NCI-H2029 (cell line): ENCODE measurements around the gene DDX39B.
"Not testable (repeated sequence)": the region's sequence is repeated elsewhere in the genome, so short reads cannot be mapped to it uniquely, and the experiment has no call there.

ENCODE experiments used
- DNase-seq: peaks from one replicate; lab custom pipeline; 2025; lab: John Stamatoyannopoulos, UW

DDX39B gene

DNA sequence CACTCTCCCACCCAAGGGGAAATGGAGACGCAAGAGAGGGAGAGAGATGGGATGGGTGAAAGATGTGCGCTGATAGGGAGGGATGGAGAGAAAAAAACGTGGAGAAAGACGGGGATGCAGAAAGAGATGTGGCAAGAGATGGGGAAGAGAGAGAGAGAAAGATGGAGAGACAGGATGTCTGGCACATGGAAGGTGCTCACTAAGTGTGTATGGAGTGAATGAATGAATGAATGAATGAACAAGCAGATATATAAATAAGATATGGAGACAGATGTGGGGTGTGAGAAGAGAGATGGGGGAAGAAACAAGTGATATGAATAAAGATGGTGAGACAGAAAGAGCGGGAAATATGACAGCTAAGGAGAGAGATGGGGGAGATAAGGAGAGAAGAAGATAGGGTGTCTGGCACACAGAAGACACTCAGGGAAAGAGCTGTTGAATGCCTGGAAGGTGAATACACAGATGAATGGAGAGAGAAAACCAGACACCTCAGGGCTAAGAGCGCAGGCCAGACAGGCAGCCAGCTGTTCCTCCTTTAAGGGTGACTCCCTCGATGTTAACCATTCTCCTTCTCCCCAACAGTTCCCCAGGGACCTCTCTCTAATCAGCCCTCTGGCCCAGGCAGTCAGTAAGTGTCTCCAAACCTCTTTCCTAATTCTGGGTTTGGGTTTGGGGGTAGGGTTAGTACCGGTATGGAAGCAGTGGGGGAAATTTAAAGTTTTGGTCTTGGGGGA is 34.3 kb upstream of the DDX39B start:
- DNase-seq: no peak

- no peak for DNase-seq
These were observed 33.6 kb upstream of the DDX39B start, which contains the start of gene TNF for GRCh38 chr6:31575335-31575901. Gene TNF, plus strand, starts transcription at chr6:31575565. Its CDS starts 177 bp downstream, at chr6:31575742.

DNA sequence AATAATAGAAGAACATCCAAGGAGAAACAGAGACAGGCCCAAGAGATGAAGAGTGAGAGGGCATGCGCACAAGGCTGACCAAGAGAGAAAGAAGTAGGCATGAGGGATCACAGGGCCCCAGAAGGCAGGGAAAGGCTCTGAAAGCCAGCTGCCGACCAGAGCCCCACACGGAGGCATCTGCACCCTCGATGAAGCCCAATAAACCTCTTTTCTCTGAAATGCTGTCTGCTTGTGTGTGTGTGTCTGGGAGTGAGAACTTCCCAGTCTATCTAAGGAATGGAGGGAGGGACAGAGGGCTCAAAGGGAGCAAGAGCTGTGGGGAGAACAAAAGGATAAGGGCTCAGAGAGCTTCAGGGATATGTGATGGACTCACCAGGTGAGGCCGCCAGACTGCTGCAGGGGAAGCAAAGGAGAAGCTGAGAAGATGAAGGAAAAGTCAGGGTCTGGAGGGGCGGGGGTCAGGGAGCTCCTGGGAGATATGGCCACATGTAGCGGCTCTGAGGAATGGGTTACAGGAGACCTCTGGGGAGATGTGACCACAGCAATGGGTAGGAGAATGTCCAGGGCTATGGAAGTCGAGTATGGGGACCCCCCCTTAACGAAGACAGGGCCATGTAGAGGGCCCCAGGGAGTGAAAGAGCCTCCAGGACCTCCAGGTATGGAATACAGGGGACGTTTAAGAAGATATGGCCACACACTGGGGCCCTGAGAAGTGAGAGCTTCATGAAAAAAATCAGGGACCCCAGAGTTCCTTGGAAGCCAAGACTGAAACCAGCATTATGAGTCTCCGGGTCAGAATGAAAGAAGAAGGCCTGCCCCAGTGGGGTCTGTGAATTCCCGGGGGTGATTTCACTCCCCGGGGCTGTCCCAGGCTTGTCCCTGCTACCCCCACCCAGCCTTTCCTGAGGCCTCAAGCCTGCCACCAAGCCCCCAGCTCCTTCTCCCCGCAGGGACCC is 32.6 kb upstream of the DDX39B start:
- no peak for DNase-seq

- DNase-seq: no peak
These were observed 31.7 kb upstream of the DDX39B start for GRCh38 chr6:31573239-31574105.

DNA sequence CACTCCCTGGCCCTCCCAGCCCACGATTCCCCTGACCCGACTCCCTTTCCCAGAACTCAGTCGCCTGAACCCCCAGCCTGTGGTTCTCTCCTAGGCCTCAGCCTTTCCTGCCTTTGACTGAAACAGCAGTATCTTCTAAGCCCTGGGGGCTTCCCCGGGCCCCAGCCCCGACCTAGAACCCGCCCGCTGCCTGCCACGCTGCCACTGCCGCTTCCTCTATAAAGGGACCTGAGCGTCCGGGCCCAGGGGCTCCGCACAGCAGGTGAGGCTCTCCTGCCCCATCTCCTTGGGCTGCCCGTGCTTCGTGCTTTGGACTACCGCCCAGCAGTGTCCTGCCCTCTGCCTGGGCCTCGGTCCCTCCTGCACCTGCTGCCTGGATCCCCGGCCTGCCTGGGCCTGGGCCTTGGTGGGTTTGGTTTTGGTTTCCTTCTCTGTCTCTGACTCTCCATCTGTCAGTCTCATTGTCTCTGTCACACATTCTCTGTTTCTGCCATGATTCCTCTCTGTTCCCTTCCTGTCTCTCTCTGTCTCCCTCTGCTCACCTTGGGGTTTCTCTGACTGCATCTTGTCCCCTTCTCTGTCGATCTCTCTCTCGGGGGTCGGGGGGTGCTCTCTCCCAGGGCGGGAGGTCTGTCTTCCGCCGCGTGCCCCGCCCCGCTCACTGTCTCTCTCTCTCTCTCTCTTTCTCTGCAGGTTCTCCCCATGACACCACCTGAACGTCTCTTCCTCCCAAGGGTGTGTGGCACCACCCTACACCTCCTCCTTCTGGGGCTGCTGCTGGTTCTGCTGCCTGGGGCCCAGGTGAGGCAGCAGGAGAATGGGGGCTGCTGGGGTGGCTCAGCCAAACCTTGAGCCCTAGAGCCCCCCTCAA is 30.5 kb upstream of the DDX39B start, which contains the start of gene LTA:
TSS of gene LTA (plus strand) at position 249 of the 871 bp plus-strand sequence. CDS start at position 703, 454 bp downstream.
- DNase-seq: no peak

GRCh38 chr6:31569861-31570536 is 28.2 kb upstream of the DDX39B start:
- DNase-seq: no peak

DNA sequence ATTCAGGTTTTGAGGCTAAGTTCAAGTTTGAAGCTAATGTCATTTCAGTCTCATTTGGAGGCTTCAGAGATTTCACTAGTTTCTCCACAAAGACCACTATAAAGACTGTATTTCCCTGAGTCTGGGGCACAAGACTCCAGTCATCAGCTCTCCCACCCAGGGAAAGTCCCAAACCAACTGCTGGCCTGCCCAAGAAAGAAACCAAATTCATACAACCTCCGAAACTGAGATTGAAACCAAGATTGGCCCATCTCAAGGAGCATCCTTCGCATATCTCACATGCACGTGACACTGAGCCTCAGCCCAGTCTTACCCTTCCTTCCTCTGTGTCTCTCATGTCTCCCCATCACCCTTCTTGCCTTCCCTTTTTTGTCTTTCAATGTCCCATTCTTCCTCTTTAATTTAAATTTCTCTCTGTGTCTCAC is 26.7 kb upstream of the DDX39B start:
- no peak for DNase-seq

- no peak for DNase-seq
These were observed 25.9 kb upstream of the DDX39B start for GRCh38 chr6:31567531-31568370.

DNA sequence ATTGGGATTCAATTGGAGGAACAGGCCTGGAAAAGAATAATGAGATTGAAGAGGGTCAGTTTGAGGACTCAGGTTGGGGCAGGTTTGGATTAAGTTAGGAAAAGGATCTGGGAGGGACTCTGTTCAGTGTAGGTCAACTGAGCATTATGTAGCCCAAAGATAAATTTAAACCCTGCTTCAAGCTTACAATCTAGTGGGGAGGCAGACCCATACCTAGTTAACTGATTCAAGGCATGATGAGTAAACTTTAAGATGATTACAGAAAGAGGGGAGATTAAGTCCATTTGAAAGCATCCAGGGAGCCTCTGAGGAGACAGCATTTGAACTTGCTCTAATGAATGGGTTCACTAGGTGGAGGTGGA is 18.9 kb upstream of the DDX39B start:
- DNase-seq: no peak

GRCh38 chr6:31559958-31560696 is 18.3 kb upstream of the DDX39B start:
- DNase-seq: no peak

GRCh38 chr6:31559606-31559957 is 17.8 kb upstream of the DDX39B start:
- DNase-seq: no peak

GRCh38 chr6:31558631-31559500 is 17.1 kb upstream of the DDX39B start:
- DNase-seq: no peak

- DNase-seq: no peak
These were observed 16.5 kb upstream of the DDX39B start for GRCh38 chr6:31558318-31558625.

DNA sequence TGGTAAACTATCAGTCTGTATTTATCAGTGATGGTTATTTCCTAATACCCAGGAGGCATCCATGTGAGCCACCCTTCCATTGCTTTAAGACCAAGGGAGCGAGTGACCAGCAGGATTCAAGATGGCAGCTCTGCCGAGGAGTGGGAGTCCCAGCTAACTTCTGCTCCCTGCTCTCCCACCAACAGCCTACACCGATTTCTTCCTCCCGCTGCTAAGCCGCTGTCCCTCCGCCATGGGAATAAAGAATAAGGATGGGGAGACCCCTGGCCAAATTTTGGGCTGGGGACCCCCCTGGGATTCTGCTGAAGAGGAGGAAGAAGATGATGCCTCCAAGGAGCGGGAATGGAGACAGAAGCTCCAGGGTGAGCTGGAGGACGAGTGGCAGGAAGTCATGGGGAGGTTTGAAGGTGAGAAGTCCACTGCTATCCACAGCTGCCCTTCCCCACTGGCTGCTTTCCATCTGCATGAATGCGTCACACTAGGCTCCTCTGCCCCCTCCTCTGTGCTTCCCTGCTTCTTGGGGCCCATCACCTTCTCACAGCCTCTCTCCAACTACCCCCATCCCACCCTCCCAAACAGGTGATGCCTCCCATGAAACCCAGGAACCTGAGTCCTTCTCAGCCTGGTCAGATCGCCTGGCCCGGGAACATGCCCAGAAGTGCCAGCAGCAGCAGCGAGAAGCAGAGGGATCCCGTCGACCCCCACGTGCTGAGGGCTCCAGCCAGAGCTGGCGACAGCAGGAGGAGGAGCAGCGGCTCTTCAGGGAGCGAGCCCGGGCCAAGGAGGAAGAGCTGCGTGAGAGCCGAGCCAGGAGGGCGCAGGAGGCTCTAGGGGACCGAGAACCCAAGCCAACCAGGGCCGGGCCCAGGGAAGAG is 15.9 kb upstream of the DDX39B start:
- no peak for DNase-seq

- DNase-seq: no peak
These were observed 14.5 kb upstream of the DDX39B start for GRCh38 chr6:31556307-31556706.

DNA sequence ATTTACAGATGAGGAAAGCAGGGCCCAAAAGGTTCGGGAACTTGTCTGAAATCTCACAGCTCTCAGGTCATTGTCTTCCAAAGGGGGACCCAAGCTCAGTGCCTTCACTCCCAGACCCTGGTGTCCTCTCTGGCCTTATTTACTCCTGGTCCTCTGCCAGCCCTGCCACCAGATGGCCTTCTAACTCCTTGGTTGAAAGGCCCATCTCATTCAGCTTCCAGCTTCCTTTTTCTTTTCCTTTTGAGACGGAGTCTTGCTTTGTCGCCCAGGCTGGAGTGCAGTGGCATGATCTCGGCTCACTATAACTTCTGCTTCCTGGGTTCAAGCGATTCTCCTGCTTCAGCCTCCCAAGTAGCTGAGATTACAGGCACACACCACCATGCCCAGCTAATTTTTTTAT is 9.6 kb upstream of the DDX39B start:
- DNase-seq: not testable (repeated sequence)

GRCh38 chr6:31548544-31548873 is 6.7 kb upstream of the DDX39B start:
- no peak for DNase-seq
